ENCODE results near the gene SERPINA1.
"Not testable (repeated sequence)": the region's sequence is repeated elsewhere in the genome, so short reads cannot be mapped to it uniquely, and the experiment has no call there.

SERPINA1 gene

DNA sequence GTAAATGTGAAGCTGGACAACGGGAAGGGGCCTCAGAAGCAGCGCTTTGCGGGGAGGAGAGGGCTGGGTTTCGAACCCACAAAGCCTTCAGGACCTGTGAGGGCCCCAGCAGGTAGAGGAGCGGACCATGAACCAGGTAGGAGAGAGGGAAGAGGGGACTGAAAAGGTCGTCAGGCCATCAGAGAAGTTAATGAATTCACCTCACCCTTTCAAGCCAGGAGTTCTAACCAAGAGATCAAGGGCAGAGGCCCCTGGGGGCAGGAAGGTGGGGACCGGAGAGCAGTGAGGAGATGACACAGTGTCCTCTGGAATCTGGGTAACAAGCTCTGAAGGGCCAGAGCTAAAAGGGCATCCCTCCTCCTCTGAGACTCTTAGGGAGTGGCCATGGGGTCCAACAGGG lies 19.4 kb downstream of the SERPINA1 start:
- no peak for DNase-seq

DNA sequence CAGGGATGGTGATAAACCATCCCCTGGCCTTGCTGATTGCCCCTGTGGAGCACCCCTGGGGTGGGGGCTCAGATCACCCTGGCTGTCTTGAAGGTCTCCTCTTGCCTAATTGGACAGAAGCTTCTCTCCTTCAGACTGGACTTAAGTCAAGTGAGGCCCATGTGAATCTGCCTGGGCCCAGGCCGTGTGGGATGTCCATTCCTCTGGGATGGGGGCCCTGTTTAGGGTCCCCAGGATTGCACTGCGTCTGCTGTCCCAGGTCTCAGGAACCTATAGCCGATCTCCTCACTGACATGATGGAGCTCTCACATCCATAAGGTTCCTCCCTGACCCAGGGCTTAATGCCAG lies 20.2 kb downstream of the SERPINA1 start:
- DNase-seq: no peak

DNA sequence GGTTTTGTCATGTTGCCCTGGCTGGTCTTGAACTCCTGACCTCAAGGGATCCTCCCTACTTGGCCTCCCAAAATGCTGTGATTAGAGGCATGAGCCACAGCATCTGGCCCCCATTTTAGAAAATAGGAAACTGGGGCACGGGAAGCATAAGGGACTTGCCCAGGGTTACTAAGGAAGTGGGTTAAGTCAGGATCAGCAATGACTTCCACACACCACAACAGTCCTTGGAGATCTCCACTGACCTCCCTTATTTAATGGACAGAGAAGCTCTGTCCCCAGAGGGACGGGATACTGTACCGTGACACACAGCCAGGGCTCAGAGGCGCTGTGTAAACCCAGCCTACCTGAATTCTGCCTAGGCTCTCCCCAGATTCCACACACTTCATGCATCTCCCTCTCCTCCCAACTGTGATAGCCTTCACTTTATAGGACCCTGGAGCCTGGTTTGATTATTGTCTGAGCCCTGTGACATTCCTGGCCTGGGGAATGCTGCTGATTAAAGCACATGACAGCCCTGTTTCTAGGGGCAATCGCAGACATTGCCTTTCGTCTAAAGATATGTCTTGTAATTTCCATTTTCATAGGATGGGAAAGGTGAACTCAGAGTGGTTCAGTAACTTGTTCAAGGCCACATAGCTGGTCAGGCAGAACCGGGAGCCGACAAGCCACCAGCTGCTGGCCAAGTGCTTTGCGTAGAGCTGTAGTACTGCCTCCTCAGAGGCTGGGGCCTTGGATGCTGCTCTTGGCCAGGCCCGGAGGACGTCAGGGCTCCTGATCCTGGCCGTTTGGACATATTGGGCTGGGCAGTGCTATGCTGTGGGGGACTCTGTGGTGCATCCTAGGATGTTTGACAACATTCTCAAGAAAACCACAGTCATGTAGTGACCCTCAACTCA lies 20.8 kb downstream of the SERPINA1 start:
- no peak for DNase-seq

DNA sequence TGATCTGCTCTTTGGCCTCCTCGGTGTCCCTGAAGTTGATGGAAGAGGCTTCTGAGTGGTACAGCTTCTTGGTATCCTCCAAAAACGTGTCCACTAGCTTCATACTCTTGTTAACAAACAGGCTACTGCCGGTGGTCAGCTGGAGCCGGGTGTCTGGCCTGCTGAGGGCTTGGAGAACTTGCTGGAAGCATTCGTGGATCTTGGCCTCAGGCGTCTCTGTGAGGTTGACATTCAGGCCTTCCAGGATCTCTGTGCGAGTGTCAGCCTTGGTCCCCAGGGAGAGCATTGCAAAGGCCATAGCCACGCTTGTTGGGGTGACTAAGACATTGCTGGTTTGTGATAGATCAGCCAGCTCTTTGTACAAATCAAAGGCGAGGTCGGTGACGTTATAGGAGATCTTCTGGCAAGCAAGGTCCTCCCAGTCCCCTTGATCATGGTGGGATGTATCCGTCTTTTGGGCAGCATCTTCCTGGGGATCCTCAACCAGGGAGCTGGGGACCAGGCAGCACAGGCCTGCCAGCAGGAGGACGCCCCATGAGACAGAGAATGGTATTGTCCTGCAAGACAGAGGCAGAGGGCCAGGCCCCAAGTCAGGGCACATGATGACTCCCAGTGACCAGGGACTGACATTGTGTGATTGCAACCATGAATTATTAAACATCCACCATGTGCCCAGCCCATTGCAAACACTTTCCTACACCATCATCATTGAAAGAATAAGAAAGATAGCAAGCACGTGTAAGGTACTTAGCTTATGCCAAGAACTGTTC lies 22.1 kb downstream of the SERPINA1 start, which contains the start of gene SERPINA2:
Gene SERPINA2 (minus strand): TSS at position 553 of the 770 bp plus-strand sequence.
- DNase-seq: no peak

DNA sequence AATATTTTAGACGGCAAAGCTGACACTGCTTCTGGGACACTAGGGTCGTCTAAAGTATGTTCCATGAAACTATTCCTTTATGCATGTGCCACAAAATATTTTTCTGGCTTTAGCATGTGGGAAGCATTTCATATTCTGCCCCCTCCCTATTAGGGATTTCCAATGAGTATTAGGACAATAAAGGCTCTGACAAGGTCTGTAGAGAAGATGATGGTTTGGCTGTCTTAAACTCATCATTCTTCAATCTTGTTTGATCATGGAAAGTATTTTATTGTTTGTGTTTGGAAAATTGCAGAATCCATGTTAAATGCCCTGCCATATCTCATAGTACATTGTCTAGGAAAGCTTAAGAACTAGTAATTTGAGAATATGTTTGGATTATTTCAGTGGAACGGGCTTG lies 22.8 kb downstream of the SERPINA1 start:
- no peak for DNase-seq

DNA sequence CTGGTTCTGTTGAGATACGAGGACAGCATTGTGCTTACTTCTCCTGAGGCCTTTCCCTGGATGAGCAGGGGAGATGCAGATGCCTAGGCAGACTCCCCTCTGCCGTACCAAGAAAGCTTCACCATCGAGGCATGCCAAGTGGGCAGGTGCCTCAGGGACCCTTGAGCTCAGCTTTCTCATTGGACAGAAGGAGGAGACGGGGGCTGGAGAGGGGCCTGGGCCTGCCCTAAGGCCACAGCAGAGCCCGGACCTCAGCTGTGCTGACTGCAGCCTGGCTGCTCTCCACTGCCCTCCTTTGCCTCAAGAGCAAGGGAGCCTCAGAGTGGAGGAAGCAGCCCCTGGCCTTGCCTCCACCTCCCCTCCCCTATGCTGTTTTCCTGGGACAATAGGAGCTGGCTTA lies 23.4 kb downstream of the SERPINA1 start:
- DNase-seq: no peak

DNA sequence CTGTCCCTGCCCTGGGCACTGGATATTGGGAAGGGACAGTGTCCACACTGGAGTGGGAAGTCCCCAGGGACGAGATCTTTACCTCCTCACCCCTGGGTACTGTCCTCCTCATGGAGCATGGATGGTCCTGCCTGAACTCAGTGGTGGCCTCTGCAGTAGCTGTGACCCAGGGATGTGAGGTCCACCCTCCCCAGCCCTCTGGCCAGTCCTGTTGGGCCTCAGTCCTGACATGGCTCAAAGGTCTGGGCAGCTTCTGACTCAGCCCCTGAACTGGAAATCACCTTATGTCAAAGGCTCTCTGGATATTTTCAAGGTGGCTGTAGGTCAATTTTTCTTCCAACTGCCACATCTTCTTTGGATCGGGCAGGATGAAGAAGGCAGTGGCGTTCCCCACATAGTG lies 24.4 kb downstream of the SERPINA1 start:
- DNase-seq: no peak

DNA sequence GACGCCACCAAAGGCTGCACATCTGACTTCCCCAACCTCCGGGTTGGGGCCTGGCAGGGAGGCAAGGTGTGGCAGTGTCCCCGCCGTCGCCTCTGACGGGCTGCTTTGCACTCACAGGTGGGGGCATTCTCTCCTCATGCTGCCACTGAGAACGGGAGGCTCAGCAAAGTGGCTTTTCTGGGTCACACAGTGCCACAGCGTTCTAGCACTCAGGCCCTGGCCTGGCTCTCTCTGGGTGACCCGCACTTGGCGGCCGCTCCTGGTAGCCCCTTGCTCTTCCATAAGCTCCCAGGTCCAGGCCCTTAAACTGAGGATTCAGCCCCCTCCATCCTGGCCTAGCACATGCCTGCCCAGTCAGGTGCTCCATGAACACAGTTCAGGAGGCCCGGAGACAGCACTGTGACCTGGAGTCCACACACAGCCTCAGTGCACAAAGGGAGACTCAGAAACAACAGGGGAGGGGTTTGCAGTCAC lies 25.2 kb downstream of the SERPINA1 start:
- no peak for DNase-seq

DNA sequence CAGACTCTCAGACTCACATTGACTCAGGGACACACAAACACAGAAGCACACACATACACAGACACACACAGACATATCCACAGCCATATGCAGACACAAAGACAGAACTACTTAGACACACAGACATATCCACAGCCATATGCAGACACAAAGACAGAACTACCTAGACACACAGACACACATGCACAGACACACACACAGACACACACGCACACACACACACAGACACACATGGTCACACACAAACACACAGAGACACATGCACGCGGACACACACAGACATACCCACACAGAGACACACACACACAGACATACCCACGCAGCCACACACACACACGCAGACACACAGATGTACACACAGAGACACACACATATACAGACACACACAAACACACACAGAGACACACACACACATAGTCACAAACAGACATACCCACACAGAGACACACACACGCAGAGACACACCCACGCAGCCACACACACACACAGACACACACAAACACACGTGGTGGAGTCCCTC lies 25.7 kb downstream of the SERPINA1 start:
- DNase-seq: no peak

DNA sequence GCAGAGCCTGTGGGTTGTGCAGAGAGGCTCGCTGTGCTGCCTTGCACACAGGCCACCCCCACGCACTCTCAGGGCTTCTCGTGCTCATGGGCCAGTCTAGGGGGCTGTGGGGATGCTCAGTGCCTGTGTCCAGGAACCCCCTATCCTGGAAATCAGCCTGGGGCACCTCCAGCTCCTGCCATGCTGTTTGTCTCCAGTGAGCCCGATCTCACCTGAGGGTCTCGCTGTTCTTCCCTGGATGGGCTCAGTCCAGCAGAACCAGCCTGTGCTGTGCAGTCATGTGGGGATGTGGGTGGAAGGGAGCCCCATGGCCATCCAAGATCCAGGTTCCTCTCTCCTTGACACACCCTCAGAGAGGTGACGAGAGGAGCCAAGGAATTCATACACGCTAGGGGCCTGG lies 26.7 kb downstream of the SERPINA1 start:
- no peak for DNase-seq

DNA sequence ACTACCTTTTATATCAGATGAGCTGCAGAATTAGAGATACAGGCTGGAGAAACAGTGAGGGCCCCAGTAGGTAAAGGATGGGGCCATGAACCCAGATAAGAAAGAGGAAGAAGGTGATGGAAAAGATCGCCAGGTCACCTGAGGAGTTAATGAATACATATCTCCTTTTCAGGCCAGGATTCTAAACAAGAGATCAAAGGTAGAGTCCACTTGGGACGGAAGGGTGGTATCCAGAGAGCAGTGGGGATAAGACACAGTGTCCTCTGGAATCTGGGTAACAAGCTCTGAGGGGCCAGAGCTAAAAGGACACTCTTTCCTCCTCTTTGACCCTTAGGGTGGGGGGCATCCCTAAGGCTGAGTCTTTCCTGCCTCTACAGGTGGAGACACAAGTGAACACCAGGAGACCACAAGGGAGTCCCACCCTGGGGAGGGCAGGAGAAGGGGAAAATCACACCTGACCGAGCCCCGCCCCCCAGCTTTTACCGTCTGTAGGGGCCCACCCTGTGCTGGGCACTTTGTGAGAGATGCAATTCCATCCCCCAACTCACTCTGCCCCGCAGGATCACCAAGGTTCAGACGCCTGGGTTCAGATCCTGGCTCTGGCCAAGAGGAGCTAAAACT lies 27.3 kb downstream of the SERPINA1 start:
- no peak for DNase-seq

DNA sequence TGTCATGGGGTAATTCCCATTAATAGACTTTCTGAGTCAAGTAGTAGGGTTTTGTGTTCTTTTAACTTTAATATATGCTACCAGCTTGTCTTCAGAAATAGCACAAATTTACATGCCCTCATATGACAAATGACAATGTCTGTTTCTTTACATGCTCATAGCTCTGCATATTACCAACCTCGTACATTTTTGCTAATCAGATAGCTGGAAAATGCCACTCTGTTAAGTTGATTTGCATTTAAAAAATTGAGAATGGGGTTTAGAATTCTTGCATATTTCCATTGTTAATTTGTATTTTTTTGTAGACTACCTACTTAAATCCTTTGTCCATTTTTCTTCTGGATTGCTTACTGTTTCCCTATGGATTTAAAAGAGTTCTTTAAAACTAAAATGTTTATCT lies 31.2 kb downstream of the SERPINA1 start:
- no peak for DNase-seq

DNA sequence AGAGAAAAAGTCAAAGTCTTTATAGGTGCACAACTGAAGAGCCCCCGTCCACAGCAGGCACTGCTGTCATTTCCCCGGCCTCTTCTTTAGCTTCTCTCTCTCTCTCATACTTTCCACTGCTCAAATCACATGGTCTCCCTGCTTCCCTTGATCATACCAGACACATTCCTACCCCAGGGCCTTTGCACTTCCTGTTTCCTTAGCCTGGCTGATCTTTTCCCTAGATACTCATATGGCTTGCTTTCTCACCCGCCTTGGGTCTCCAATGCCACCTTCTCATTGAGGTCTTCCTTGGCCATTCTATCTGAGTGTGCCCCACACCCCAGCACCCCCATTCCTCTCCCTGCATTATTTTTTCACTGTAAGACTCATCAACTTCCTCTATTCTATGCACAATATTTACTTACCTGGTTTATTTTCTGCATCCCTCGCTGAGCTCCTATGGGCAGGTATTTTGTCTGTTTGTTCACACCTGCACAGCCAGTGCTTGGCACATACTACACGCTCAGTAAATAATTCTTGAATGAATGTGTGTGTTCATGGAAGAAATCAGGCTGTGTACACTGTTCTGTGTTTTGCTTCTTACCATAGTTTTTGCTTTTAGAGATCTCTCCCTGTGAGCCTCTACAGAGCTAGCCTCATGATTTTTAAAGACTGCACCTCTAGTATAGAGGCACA lies 31.9 kb downstream of the SERPINA1 start:
- no peak for DNase-seq

DNA sequence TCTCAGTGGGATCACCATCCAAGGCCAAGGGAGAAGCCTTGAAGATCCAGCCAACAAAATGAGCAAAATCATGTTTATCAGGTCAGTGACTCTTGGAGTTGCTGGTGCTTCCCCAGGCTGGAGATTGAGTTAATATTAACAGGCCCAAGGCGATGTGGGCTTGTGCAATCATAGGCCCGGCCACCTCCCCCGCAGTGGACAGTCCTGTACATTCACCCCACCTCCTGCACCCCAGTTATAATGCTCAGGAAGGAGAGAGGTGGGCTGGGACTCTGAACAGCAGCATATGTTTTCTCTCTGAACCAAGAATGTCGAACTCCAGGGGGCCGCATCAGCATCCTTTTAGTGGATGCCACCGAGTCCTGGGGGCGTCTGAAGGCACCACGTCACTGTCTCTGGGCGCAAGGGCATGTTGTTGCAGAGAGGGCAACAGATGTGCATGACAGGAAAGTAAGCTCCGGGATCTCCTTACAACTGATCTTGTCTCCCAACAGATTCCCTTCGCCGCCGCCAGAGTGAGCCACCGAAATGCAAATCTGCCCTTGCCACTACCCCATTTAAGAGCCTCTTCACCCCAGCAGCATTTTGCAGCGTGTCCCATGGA lies 33.1 kb downstream of the SERPINA1 start:
- DNase-seq: peak; percentile 53

DNA sequence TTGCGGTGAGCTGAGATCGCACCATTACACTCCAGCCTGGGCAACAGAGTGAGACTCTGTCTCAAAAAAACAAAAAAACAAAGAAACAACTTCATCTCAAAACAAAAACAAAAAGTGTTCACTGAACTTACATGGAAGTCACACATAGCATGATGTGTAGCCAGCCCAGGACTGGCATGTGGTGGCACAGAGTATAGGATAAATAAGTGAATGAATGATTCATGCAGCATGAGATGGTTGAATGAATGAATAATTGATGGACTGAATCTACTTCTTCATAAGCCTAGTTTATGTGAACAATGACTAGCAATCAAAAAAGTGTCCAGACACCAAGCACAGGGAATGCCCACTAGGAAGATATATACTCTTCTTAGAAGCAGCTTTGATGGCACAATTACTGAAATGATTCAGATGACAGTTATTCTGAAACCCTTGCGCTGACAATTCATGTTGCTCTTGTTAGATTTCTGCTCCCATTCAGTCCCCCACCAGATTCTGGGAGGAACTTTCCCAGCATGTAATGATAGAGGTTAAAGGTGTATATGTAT lies 33.7 kb downstream of the SERPINA1 start:
- DNase-seq: no peak

DNA sequence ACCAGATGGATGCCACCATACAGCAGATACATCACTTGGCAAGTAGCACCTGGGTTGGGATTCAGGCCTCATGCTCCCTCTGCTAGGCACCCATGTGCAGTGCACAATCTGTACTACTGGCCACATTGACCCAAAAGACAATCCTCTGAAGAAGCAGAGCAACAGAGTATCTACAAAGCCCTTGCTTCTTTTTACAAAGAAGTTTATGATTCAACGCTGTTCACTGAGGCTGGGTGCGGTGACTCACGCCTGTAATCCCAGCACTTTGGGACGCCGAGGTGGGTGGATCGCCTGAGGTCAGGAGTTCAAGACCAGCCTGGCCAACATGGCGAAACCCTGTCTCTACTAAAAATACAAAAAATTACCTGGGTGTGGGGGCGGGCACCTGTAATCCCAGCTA lies 34.2 kb downstream of the SERPINA1 start:
- not testable (repeated sequence) for DNase-seq

DNA sequence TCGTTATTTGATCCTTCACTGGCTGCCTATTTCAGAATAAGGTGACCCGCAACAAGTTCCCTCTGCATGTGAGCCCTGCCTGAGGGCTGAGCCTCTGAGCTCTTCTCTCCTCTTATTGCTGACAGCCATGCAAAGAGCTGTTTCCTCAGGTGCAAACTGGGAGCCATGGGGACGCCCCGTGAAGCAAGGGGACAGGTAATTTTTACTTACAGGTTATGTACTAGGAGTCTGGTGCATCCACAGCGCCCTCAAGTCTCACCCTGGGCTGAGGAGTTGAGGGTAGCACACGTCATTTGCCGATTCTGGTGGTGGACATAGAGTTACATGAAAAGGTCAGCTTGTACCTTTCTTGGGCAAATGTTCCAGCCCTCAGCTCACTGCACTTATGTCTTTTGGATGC lies 39.1 kb downstream of the SERPINA1 start:
- no peak for DNase-seq

DNA sequence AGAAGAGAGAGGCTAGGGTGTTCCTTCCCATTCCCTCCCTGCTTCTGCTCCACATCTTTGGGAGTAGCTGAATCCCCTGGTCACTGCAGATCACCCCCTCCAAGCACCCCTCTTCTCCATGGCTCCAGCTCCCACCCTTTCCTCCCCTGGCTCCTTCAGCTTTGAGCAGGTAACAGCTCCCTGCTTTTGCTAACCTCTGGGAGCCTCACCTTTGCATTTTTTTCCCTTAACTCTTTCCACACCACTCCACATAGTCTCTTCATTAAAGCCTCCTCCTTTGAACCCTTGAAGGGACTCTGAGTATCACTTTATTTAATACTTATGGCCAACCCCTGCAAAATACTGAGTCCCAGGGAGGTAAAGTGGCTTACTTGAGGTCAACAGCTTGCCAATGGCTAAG lies 39.6 kb downstream of the SERPINA1 start:
- no peak for DNase-seq

DNA sequence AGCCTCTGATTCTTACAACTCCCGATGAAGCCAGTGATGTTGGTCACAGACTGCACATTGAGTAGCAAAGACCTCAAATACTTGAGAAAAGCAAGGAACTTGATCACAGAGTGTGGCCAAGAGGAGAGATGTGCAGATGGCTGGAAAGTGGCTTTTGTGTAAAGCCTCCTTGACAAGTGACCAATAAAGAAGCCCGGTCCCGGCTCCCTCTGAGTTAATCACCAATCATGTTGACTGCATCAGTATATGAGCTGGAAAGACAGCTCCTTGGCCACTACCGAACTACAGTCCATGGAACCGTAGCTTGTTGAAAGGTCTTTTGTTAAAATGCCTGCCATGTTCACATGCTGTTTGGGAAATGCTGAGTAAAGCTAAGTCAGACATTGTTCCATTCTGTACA lies 41.6 kb downstream of the SERPINA1 start:
- DNase-seq: no peak

DNA sequence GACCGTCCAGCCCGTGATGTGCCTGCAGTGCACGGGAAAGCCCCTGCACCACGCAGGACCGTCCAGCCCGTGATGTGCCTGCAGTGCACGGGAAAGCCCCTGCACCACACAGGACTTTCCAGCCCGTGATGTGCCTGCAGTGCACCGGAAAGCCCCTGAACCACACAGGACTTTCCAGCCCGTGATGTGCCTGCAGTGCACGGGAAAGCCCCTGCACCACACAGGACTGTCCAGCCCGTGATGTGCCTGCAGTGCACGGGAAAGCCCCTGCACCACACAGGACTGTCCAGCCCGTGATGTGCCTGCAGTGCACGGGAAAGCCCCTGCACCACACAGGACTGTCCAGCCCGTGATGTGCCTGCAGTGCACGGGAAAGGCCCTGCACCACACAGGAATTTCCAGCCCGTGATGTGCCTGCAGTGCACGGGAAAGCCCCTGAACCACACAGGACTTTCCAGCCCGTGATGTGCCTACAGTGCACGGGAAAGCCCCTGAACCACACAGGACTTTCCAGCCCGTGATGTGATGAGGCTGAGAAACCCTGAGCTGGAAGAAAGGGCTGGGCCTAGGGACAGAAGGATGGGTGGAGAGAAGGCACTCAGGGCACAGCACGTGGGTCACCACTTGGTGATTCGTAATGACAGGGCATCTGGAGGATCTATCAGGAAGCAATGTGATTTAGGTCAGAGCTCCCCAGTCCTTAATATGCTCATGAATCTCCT lies 42.2 kb downstream of the SERPINA1 start:
- DNase-seq: peak; percentile 22

Measured in fibroblast of skin of abdomen (primary cell).